ENCODE results near the gene KNSTRN.

The KNSTRN gene, protein sequence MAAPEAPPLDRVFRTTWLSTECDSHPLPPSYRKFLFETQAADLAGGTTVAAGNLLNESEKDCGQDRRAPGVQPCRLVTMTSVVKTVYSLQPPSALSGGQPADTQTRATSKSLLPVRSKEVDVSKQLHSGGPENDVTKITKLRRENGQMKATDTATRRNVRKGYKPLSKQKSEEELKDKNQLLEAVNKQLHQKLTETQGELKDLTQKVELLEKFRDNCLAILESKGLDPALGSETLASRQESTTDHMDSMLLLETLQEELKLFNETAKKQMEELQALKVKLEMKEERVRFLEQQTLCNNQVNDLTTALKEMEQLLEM

DNA sequence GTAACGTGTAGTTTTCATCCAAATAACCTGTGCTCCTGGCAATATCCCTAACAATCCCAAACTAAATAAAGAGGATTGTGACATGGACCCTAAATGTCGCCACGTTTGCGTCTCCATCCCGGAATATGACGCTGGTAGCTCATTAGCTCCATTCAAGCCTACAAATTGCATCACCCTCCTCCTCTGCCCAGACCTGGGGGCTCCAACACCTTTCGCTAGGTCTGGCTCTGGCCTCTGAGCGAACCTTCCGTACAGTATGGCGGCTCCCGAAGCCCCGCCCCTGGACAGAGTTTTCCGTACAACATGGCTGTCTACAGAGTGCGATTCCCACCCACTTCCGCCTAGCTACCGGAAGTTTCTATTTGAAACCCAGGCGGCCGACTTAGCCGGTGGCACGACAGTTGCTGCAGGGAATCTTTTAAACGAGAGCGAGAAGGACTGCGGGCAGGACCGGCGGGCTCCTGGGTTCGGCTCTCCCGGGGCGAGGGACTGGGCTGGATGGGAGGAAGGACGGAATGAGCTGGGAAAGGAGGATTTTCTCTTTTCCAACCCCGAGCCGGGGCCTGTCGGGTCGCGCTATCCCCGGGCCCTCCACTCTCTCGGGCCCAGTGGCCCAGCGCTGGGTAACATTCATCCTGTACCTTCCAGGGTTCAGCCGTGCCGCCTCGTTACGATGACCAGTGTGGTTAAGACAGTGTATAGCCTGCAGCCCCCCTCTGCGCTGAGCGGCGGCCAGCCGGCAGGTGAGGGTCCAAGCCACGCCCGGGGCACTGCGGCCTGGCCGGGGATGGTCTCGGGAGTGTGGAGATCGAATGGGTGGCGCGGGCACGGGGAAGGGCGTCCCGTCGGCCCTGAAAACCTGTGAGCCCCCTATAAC is at the start of gene KNSTRN:
TSS of gene KNSTRN (plus strand) at position 142 of the 877 bp plus-strand sequence. CDS start at position 257, 115 bp downstream.
- peak; percentile 72 to 88 for DNase-seq (ENCODE audit: low read depth in 2 of 2)

DNA sequence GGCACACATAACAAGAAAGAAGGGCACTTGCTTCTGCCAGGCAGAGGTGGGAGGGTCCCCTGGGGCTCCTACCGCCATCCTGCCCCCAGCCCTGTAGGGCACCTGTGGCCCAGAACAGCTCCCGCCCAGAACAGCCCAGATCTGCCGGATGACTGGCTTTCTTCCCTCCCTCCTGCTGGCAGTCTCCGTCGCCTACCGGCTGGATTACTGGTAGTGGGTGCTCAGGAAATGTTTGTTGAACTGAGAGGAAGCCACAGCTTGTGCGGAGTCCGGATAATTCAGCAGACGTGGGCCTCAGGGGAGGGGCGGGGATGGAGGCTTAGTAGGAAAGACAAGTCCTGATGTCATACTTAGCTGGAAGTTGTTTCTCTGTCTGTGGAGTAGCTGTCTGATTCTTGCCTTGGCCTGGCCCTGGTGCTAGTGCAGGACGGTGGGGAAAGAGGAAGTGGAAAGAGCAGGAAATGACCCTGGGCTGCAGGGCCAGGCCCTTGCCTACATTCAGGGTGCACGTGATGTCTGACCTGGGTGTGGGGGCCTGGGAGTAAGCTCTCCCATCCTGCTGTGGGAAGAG is 48.5 kb upstream of the KNSTRN start:
- no peak for DNase-seq (ENCODE audit: low read depth in 2 of 2)

DNA sequence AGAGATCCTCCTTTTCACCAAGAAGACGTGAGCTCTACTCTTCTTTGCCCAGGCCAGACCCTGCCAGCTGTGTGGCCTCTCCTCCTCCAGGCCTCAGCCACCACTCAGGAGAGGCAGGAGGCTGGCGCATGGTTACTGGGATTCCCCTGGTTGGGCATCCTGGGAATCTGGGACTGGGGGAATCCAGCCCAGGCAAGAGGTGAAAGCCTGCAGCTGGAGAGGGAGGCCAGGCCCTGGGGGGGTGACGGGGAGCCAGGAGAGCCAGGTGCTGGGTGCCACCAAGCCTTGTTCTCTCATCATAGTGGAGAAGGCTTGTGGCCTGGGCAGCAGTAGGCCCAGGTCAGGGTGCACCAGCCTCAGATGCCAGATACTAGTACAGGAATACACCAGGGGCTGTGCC is 48.0 kb upstream of the KNSTRN start:
- DNase-seq (ENCODE audit: low read depth in 2 of 2): no peak

DNA sequence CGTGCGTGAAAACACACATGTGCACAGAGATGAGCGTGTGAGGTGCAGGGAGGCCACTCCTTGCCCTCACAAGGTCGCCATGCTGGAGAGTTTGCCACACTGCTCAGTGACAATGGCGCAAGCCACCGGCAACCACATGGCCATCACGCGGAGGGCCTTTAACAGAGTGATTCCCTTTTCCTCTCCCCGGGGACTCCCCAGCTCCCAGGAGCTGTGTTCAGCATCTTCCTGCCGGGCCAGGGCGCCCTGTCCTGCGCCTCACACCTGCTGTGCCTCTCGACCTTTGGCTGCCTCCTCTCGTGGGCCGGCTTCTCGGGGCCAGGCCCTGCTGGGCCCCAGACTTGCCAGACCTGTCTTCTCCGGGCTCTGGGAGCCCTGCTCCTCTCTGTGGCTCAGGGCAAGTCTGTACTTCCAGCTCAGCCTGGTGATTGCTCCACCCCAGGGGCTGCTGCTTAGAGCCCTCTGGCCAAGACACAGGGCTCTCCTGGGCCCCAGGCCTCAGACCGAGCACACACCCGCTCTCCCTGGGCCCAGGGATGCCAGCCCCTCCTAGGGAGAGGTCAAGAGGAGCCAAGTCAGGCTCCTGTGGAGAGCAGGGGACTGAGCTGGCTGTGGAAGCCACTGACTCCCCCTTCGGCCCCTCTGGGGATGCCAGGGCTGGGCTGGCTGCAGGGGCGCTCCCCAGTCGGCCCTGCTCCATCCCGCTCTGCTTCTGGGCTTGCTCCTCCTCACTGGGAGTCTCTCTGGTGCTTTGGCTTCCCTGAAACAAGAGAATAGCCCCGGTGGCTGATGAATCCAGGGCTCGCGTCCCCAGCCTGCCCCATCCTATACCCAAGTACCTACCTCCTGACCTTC is 47.4 kb upstream of the KNSTRN start:
- DNase-seq (ENCODE audit: low read depth in 2 of 2): no peak

DNA sequence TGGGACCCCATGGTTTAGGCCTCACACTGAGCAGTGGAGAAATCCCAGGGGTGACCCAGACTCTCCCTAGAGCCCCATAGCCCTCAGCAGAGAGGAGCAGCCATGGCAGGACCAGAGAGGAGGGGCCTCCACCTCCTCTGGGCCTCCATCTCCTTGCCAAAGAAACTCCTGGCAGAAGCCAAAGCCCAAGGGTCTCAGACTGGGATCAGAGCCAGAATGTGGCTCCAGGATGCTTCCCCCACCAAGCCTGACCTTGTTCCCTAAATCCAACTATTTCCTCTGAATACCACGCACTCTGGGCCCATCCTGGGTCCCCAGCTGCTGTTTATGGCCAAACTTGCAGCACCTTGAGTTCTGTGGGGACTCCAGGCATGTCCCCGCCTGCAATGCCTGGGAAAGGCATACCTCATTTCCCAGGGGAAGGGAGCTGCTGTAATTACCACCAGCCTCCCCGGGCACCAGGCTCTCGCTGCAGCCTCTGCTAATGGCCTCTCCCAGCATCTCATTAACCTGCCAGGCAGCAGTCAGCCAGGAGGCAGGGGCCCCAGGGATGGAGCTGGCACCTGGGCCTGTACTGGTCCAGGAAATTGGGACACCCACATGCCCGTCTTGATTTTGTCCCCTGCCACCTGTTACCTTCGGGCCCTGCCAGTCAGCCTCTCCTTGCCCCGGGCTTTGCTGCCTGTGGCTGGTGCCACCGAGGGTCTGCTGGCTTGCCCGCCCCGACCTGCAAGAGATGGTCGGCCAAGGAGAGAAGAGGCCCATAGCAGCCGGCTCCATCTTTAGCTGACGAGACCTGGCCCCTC is 46.4 kb upstream of the KNSTRN start:
- DNase-seq (ENCODE audit: low read depth in 2 of 2): no peak

DNA sequence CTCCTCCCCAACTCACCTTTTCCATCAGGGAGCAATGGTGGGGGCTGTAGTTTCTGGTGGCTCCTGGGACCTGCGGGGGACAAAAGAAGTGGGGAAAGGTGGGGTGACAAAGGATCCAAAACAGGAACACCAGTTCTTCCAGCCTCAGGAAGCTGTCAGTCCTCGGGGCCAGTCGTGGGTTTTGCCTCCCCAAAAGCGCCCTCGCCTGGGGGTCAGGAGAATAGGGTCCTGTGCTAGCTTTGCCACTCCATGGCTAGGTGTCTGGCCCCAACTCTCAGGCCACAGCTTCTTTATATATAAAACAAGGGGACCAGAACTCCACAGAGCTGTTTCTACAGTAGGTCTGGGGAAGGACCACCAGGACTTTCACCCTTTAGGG is 45.8 kb upstream of the KNSTRN start:
- DNase-seq (ENCODE audit: low read depth in 2 of 2): no peak

DNA sequence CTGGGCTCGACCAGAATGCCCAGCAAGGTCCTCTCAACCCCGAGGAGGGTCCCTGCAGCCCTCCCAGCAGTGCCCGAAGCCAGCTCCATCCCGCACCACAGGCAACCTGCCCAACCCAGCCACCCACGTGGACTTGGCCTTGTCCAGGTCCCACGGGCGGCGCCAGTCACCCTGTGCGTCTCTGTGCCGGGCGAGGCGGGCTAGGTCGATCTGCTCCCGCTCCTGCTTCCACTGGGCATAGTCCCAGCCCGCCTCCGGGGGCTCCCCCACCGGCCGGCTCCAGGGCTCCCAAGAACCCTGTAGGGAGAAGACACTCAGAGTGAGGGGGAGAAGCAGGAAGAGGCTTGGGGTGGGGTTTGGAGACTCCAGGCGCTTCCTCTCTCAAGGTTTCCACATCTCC is 44.9 kb upstream of the KNSTRN start:
- no peak for DNase-seq (ENCODE audit: low read depth in 2 of 2)

DNA sequence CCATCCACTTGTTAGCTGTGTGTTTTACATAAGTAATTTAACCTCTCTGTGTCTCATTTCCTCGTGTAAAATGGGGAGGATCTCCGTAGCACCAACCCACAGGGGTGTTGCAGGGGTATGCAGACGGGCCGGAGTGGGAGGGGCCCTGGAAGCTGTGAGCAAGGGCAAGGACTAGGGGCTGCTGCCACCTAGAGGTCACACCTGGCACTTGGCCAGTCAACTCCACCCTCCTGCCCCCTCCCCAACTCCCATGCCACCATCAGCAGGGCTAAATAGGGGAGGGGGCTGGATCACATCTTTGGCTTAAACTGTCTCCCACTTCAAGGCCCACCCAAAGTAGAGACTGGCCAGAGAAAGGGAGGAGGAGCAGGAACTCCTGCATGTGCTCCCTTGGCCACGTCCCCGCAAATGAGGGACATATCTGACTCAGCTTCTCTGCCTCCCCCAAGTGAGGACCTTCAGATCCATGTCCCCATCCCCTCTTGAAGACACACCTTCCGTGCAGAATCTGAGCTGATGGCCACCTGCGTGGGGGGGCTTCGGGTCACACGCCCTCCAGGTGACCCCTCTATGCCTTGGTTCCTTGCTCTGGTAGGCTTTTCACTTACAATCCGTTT is 44.4 kb upstream of the KNSTRN start:
- DNase-seq (ENCODE audit: low read depth in 2 of 2): peak; percentile 47 to 50

DNA sequence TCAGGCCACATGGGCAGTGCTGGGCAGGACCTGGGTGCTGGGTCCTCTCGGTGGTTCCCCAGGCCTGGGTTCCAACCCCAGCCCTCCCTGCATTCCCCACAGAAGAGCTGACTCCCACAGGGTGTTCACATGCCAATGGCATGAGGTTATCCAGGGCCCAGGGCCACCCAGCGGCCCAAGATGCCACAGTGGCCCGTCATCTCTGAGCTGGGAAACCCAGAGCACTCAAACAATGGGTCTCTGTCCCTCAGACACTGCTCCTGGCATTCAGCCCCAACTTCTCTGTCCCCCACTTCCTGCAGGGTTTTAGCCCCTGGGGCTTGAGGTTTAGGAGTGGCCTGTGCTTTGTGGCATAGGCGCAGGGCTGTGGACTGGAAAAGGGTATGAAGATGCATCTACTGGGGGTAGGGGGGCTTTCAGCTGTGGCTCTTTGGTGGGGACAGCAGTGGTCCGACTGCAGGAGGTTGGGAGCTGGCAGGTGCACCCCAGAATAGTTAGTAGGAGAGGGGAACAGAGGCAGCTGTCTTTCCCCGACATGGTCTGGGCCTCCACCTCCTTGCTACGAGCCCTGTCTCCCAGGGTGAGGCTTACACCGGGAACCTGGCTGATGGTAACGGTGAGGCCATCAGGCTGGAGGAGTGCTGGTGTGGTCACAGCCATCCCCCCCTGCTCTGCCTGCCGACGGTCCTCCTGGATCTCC is 43.5 kb upstream of the KNSTRN start:
- no peak for DNase-seq (ENCODE audit: low read depth in 2 of 2)

DNA sequence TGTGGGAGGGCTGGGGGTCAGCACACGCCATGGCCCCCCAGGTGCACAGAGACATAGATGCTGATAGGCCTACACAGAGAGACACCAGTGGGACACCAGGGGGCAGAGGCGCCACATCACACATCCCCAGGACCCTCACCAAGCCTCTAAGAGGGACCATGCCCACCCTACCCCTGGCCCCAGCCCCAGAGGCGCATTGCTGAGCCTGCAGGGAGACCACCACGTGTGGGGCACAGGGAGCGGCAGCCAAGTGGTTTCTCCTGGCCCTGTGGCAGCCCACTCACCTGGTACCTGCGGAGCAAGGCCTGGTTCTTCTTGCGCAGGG is 42.9 kb upstream of the KNSTRN start:
- no peak for DNase-seq (ENCODE audit: low read depth in 2 of 2)

DNA sequence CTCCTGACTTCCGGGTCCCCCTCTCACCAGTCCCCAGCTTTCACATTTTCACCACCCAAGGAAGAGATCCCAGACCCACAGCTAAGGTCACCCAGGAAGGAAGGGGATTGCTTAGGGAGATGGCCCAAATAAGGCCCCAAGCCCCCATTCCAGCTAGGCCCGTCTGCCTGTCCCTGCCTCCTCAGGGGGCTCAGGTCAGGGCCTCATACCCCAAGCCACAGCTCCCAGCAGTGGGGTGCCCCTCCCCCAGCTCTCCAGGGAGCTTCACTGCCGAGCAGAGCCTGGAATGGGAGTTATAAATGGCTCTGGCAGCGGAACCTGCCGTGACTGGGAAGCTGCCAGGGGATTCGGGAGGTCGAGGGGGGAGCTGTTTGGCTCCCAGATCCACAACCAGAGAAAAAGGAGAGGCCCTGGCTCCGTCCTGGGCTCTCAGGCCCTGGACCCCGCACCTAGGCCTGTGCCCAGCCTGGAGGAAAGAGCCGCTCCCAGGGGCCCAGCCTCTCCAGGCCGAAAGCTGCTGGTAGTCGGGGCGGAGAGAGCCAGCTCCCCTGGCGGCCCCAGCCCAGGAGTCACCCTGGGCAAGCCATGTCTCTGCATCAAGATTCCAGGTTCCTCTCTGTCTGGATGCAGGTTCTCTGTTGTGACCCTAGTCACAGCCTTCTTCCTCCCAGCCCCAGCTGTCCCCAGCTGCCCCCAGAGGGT is 42.3 kb upstream of the KNSTRN start:
- DNase-seq (ENCODE audit: low read depth in 2 of 2): no peak

DNA sequence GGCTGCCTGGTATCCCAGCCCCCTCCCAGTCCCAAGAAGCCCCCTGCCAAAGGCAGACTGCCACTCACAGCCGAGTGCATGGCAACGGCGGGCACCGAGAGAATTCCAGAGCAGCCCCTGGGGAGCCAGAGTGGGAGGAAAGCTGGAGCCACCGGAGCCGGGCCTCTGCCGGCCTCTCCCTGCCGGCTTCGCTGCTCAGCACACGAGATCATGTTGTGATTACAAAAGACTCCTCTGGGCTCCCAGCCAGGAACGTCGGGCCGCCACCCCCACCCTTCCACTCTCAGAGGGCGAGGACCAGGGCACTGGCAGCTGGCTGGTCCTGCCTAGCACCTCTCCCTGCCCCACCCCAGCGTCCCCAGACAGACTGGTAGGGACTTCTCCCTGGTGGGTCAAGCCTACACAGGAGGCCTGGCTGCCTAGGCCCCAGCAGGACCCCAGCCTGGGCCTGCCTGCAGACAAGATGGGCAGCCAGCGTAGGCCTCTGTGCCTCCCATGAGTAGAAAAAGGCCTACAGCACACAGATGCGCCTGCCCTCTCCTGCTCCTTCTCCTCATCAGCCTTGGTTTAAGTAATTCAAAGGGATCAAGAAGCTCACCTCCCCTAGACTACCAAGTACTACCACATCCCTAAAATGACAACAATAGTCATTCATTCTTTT is 41.7 kb upstream of the KNSTRN start, which contains the start of gene CCDC9B:
TSS of gene CCDC9B (minus strand) at position 200 of the 661 bp plus-strand sequence. CDS start at position 80, 120 bp downstream.
- no peak for DNase-seq (ENCODE audit: low read depth in 2 of 2)

DNA sequence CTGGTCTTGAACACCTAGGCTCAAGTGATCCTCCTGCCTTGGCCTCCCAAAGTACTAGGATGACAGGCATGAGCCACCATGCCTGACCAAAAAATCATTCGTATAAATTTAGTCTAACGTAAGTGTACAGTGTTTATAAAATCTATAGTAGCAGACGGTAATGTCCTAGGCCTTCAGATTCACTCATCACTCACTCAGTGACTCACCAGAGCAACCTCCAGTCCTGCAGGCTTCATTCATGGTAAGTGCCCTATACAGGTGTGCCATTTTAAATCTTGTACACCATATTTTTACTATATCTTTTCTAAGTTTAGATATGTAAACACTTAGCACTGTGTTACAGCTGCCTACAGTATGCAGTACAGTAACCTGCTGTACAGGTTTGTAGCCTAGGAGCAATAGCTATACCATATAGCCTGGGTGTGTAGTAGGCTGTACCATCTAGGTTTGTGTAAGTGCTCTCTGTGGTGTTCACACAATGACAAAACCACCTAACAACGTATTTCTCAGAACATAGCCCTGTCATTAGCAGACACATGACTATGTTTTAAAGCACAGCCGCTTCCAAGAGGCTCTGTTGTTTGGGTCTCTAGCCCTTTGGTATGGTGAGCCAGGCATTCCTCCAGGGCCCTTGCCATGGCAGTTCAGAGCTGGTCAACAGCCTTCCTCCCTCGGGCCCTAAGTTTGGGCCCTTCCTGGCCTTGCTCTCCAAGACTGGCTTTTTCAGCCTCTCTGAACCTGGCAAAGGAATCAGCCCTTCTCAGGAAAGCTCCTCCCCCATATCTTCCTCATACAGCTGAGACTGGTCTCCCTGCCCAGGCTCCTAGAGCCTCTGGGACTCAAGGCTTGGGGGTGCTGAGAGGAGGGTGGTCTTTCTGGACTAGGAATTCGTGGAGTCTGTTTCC is 39.9 kb upstream of the KNSTRN start:
- no peak for DNase-seq (ENCODE audit: low read depth in 2 of 2)

DNA sequence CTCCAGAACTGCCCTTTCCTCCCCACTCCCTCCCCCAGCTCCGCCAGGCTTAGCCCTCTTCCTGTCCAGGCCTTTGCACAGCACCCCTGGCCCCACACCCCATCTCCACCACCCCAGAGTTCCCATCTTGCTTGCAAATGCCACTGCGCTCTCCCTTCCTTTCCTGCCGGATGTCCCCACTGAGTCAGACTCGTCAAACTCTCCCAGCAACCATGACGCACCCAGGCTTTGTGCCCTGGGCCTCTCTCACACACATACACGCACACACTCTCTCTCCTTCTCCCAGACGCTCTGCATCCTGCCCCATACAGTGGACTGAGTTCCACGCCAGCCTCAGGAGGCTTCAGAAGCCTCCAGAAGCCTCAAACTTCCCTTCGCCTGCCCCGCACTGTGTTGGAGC is 39.0 kb upstream of the KNSTRN start:
- no peak for DNase-seq (ENCODE audit: low read depth in 2 of 2)

DNA sequence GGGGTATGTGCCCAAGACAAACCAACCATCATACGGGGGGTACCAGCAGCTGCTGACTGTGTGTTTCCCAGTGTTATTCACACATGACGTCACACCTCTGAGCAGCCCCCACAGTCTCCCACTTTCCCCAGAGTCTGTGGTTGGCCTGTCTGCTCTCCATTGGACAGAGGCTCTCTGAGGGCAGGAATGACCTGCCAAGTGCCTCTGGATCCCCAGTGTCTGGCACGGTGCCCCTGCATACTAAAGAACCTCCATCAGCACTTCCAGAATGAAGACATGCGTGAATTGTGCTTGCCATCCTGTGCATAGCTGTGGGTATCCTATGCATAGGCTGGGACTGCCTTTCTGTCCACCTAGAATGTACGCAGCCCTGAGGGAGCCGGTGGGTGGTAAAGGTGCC is 38.3 kb upstream of the KNSTRN start:
- DNase-seq (ENCODE audit: low read depth in 2 of 2): no peak

DNA sequence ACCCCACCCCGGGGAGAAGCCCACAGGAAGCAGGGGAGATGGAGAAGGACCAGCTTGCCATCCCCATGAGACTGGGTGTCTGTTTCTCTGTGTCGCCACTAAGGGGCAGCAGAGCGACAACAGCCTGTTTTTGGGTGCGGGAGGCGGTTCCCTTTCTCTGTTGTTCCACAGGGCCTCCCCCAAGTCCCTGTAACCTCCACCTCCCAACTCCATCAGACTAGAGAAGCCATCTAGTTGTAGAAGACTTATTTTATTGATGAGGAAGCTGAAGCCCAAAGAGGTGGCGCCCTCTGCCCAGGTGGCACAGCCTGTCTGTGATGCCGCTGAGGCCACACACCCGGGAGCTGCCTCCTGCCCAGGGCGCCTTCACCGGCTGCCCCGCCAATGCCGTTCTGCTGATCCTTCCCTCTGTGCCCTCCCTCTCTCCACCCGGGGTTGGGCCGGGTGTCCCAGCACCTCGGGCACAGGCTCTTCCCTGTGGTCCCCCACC is 37.8 kb upstream of the KNSTRN start:
- peak in 1 of 2 donors; percentile 46 for DNase-seq (ENCODE audit: low read depth in 2 of 2)

DNA sequence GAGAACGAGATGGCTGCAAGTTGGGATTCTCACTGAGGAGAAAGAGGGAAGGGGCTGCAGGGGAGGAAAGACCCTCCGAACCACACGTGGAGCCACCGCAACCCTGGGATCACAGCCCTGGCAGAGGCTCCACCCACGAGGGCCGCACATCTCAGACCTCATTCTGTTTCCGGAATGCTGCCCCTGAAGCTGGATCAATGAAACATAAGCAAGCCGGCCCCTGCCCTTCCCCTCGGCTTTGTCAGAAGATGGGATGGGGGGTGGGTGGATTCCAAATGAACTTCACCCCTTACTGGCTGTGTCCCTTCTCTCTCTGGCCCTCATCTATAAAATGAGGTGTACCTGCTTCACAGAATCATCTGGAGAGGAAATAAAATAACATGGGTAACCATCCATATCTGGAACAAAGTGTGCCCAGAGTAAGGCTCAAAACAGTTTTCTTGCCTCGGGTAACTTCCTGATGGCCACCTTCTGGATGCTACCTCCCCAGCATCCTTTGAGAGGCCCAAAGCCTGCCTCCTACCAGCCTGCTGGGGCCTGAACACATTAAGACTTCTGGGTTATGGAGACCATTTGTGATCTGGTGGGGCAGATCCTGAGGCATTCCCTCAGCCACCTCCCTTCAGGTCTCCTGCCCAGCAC is 37.2 kb upstream of the KNSTRN start:
- no peak for DNase-seq (ENCODE audit: low read depth in 2 of 2)
